Neutrophil (primary cell): ENCODE measurements around the gene VTI1A.

Source experiments
- H3K27ac ChIP-seq: fragments of 200-600 bp; sonication (generic); 2 replicates; pipeline ENCODE4 v1.5.1; 2016; ENCODE audit warnings: mild to moderate bottlenecking, moderate library complexity
- H3K27me3 ChIP-seq: fragments of 200-600 bp; sonication (generic); 2 replicates; pipeline ENCODE4 v1.6.0; 2016; ENCODE audit warnings: mild to moderate bottlenecking
- H3K36me3 ChIP-seq: fragments of 200-600 bp; sonication (generic); 2 replicates; pipeline ENCODE4 v1.5.1; 2017
- H3K4me1 ChIP-seq, 2 experiments: fragments of 200-600 bp in 1 of 2; sonication (generic) in 1 of 2; 1 replicate in 1 of 2; 2 replicates in 1 of 2; pipeline versions ENCODE4 v1.5.1 to v1.6.1; 2013 to 2016; ENCODE audit warnings: low read depth in 1 of 2, low read length in 1 of 2, mild to moderate bottlenecking in 1 of 2, moderate library complexity in 1 of 2; ENCODE audit not compliant: control insufficient read depth in 1 of 2, insufficient read depth in 1 of 2
- H3K4me3 ChIP-seq, 2 experiments: fragments of 200-600 bp in 1 of 2; sonication (generic) in 1 of 2; 1 replicate in 1 of 2; 2 replicates in 1 of 2; pipeline ENCODE4 v1.5.1; 2013 to 2016; ENCODE audit warnings: low read depth in 1 of 2, low read length in 1 of 2, mild to moderate bottlenecking in 1 of 2, moderate library complexity in 1 of 2
- H3K9me3 ChIP-seq: fragments of 200-600 bp; sonication (generic); 2 replicates; pipeline ENCODE4 v1.5.1; 2016
- TF ChIP-seq, protein P1 (sequence below): fragments of 200-600 bp; sonication (generic); IDR thresholded peaks from 2 replicates; pipeline ENCODE4 v1.5.1; 2016; ENCODE audit warnings: antibody characterized with exemption

VTI1A gene

DNA sequence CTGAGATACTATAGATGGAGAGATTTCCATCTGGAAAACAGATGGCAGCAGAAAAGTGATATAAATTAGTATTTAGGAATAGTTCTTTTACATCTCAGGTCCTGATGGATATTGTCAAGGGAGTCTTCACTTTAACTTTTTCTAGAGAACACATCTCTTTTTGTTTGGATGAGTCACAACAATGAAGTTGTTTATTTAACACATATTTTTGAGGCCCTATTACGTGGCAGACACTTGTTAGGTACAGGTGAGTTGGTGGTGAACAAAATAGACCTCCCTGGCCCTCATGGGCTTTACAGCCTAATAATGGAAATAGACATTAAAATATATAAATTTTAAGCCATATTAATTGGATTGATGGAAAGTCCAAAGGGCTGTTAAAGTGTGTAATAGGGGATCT is 168.3 kb downstream of the VTI1A start:
- H3K27me3 ChIP-seq = no peaks in the 10 kb centered on the region
- no peak overlapping the region for H3K27ac ChIP-seq
- no peaks in the 10 kb centered on the region for H3K36me3 ChIP-seq
- H3K4me3 ChIP-seq = no peak overlapping the region
- TF ChIP-seq, protein P1, sequence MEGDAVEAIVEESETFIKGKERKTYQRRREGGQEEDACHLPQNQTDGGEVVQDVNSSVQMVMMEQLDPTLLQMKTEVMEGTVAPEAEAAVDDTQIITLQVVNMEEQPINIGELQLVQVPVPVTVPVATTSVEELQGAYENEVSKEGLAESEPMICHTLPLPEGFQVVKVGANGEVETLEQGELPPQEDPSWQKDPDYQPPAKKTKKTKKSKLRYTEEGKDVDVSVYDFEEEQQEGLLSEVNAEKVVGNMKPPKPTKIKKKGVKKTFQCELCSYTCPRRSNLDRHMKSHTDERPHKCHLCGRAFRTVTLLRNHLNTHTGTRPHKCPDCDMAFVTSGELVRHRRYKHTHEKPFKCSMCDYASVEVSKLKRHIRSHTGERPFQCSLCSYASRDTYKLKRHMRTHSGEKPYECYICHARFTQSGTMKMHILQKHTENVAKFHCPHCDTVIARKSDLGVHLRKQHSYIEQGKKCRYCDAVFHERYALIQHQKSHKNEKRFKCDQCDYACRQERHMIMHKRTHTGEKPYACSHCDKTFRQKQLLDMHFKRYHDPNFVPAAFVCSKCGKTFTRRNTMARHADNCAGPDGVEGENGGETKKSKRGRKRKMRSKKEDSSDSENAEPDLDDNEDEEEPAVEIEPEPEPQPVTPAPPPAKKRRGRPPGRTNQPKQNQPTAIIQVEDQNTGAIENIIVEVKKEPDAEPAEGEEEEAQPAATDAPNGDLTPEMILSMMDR = no peak
- H3K4me1 ChIP-seq = no peaks in the 10 kb centered on the region
- no peaks in the 10 kb centered on the region for H3K9me3 ChIP-seq

DNA sequence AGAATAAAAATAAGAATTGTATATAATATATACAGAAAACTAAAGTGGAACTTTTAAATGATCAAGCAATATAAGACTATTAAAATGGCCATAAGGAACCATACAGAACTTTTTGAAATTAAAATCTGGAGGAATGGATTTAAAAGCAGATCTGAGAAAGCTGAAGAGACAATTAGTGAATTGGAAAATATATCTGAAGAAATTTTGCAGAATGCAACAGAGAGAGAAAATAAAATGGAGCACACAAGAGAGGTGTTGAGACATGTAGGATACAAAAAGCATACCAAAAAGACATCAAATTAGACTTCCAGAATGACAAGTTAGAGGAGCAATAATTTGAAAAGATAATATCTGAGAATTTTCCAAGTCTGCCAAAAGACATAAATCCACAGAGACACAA is 169.6 kb downstream of the VTI1A start:
- no peak overlapping the region for H3K27ac ChIP-seq
- TF ChIP-seq, protein P1 = no peak
- H3K36me3 ChIP-seq = no peaks in the 10 kb centered on the region
- no peak overlapping the region for H3K4me3 ChIP-seq
- H3K4me1 ChIP-seq = no peaks in the 10 kb centered on the region
- no peaks in the 10 kb centered on the region for H3K27me3 ChIP-seq
- no peaks in the 10 kb centered on the region for H3K9me3 ChIP-seq

DNA sequence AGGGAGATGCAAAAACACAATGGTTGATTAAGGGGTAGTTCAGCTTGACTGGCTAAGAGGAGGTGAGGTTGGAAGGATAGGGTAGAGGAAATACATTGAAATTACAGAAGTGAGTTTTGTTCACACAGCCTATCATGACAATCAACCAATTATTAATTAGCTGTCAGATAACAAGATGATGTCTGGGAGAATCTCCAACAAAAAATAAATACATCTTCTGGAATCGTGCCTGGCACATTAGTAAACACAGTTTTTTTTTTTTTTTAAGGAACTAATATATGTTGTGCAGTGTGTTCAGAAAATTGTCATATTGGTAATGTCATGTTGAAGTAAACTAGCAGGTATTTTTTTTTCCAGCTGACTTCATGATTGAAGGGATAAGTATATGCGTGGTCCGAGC is 171.8 kb downstream of the VTI1A start:
- Histone ChIP-seq H3K9me3 (no peaks in the 10 kb centered on the region), H3K27me3 (no peaks in the 10 kb centered on the region), H3K27ac (no peak overlapping the region), H3K4me3 (no peak overlapping the region), H3K4me1 (no peaks in the 10 kb centered on the region), H3K36me3 (no peaks in the 10 kb centered on the region)
- TF ChIP-seq, protein P1 = no peak

DNA sequence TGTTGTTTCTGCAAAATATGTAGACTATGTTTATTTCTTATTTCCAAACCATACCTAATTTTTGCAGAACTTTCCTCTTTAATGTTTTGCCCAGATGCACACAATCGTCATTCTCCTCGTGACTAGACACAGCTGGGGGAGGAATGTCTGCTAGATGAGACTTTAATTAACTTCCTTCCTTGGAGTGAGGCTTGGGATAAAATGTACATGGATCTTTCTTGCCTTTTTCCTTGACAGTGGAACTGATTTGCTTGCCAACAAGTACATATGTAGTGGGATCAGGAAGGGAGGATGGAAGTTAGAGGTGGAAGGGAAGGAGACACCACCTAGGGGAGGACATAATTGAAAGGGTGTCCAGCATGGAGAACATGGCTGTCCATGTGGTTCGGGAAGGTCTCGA is 172.5 kb downstream of the VTI1A start:
- TF ChIP-seq, protein P1 = no peak
- no peak overlapping the region for H3K4me3 ChIP-seq

DNA sequence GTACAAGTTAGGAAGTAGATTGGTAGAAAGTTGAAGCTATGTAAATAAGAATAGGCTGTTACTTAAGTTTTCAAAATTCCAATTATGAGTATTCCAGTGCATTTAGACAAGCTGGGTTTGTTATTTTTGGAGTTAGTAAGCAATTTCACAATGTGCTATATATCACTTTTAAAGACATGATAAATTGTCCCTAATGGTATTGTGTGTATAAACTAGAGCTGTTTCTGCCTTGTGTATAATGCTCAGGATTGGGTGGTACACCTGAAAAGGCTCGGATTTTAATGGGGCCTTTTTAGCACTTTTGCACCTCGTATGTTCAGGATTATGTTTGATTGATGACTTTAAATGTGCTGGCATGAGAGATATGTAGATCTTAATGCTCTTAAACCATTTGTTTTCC is 175.8 kb downstream of the VTI1A start:
- H3K9me3 ChIP-seq = no peaks in the 10 kb centered on the region
- no peaks in the 10 kb centered on the region for H3K4me1 ChIP-seq

More for the DNA sequence above, 172.5 kb downstream of the VTI1A start:
- no peaks in the 10 kb centered on the region for H3K27me3 ChIP-seq
- no peaks in the 10 kb centered on the region for H3K36me3 ChIP-seq
- H3K27ac ChIP-seq = no peak overlapping the region
- no peaks in the 10 kb centered on the region for H3K4me1 ChIP-seq
- H3K9me3 ChIP-seq = no peaks in the 10 kb centered on the region

More for the DNA sequence above, 175.8 kb downstream of the VTI1A start:
- H3K27me3 ChIP-seq = no peaks in the 10 kb centered on the region
- no peak overlapping the region for H3K27ac ChIP-seq
- TF ChIP-seq, protein P1 = no peak
- no peaks in the 10 kb centered on the region for H3K36me3 ChIP-seq
- no peak overlapping the region for H3K4me3 ChIP-seq
